Measurements from ENCODE around the gene MS4A7. TPM values are rescaled to one million over a fixed set of nuclear protein-coding genes. Genes with fewer than 3 reads are reported as not detected.
A peak's percentile ranks its signal among the peaks of the same experiment; 100 is the strongest.

The MS4A7 gene, protein sequence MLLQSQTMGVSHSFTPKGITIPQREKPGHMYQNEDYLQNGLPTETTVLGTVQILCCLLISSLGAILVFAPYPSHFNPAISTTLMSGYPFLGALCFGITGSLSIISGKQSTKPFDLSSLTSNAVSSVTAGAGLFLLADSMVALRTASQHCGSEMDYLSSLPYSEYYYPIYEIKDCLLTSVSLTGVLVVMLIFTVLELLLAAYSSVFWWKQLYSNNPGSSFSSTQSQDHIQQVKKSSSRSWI
- total RNA-seq: 1 to 10 TPM; 3.8 to 5.4 (median 5.0) TPM
- polyA plus RNA-seq: 1 to 10 TPM; 1.0 to 1.5 (median 1.1) TPM
- long read RNA-seq, donor 1, partial matches to known transcripts: 0 of 3 reads
- long read RNA-seq, donor 1, other reads (novel, unspliced or antisense): 0 of 3 reads
- long read RNA-seq, donor 2: 0 reads

DNA sequence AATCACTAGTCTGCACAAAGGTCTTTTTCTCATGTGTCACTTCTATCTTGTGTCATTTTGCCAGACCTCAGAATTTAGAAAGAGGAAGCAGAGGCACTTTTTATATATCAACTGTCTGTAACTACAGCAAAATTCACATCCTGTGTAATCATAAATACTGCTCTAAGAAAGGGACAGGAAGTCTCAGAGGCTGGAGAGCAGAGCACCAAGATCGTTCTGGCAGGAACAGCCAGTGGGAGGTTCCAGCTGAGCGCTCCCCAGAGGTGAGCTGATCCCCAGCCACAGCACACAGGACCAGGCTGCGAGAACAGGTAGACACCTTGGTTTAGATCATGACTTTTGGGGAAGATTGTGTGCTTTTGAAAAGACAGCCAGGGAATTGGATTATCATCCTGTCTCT lies at the start of gene MS4A7:
Gene MS4A7, plus strand, starts transcription at position 179 of the 400 bp plus-strand sequence. CDS start 4,610 bp downstream, outside the sequence.
- no peaks in the 10 kb centered on the region for H3K4me1 ChIP-seq
- WGBS, 3 donors: 42 to 44% (median 43%) methylated on average over 3 of the region's 3 CpGs
- intact Hi-C loops (cut with DNase I): no loop called here
- no peaks in the 10 kb centered on the region for H3K27me3 ChIP-seq (ENCODE audit: insufficient read depth in 3 of 3, low read length in 2 of 3)
- no peaks in the 10 kb centered on the region for H3K9me3 ChIP-seq
- H3K27ac ChIP-seq: no peak within 1 kb of the TSS
- TF ChIP-seq, protein P1, sequence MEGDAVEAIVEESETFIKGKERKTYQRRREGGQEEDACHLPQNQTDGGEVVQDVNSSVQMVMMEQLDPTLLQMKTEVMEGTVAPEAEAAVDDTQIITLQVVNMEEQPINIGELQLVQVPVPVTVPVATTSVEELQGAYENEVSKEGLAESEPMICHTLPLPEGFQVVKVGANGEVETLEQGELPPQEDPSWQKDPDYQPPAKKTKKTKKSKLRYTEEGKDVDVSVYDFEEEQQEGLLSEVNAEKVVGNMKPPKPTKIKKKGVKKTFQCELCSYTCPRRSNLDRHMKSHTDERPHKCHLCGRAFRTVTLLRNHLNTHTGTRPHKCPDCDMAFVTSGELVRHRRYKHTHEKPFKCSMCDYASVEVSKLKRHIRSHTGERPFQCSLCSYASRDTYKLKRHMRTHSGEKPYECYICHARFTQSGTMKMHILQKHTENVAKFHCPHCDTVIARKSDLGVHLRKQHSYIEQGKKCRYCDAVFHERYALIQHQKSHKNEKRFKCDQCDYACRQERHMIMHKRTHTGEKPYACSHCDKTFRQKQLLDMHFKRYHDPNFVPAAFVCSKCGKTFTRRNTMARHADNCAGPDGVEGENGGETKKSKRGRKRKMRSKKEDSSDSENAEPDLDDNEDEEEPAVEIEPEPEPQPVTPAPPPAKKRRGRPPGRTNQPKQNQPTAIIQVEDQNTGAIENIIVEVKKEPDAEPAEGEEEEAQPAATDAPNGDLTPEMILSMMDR (IDR thresholded peaks at IDR 0.05): no peak
- peak within 1 kb of the TSS; percentile 7 for H3K4me3 ChIP-seq
- peak; percentile 25 to 58 for DNase-seq
- no peaks in the 10 kb centered on the region for H3K36me3 ChIP-seq (ENCODE audit: insufficient read depth in 1 of 2, low read depth in 1 of 2)
- ATAC-seq: peak in 2 of 4 donors; percentile 19 to 42

DNA sequence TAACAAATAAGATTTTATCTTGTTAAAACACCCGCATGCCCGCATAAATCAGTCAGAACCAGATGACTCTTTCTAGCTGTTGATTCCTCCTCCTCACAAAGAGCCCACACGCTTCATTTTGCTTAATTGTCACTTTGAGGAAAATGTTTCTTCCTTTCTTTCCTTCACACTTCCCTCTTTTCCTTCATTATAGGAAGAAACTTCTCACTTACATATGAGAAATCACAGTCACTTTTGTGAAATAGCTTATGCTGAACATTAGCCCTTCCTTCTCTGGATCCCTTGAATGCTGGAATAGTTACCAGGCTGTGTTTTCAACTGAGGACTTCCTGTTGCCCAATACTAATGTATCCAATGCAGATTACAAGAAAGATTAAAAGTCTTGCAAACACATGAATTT lies 45.5 kb upstream of the MS4A7 start:
- DNase-seq (no peak), ATAC-seq (no peak)
- Histone ChIP-seq H3K27me3 (ENCODE audit: insufficient read depth in 3 of 3, low read length in 2 of 3) (no peaks in the 10 kb centered on the region), H3K4me3 (no peak overlapping the region), H3K27ac (no peak overlapping the region), H3K36me3 (ENCODE audit: insufficient read depth in 1 of 2, low read depth in 1 of 2) (no peaks in the 10 kb centered on the region), H3K4me1 (no peaks in the 10 kb centered on the region), H3K9me3 (no peaks in the 10 kb centered on the region)
- intact Hi-C loops (cut with DNase I): no loop called here
- TF ChIP-seq, protein P1 (IDR thresholded peaks at IDR 0.05): no peak
- 1 to 85% (median 38%) methylated on average over 3 of the region's 3 CpGs for WGBS, 3 donors

GRCh38 chr11:60334005-60334620 lies 44.2 kb upstream of the MS4A7 start:
- no peaks in the 10 kb centered on the region for H3K27me3 ChIP-seq (ENCODE audit: insufficient read depth in 3 of 3, low read length in 2 of 3)
- DNase-seq (no peak), ATAC-seq (no peak)
- H3K4me3 ChIP-seq: no peak overlapping the region
- intact Hi-C loops (cut with DNase I): no loop called here
- TF ChIP-seq, protein P1 (IDR thresholded peaks at IDR 0.05): peak; percentile 40
- no peak overlapping the region for H3K27ac ChIP-seq
- no peaks in the 10 kb centered on the region for H3K36me3 ChIP-seq (ENCODE audit: insufficient read depth in 1 of 2, low read depth in 1 of 2)
- H3K9me3 ChIP-seq: no peaks in the 10 kb centered on the region
- H3K4me1 ChIP-seq: no peaks in the 10 kb centered on the region
- 9 to 26% (median 24%) methylated on average over 2 of the region's 2 CpGs for WGBS, 3 donors

DNA sequence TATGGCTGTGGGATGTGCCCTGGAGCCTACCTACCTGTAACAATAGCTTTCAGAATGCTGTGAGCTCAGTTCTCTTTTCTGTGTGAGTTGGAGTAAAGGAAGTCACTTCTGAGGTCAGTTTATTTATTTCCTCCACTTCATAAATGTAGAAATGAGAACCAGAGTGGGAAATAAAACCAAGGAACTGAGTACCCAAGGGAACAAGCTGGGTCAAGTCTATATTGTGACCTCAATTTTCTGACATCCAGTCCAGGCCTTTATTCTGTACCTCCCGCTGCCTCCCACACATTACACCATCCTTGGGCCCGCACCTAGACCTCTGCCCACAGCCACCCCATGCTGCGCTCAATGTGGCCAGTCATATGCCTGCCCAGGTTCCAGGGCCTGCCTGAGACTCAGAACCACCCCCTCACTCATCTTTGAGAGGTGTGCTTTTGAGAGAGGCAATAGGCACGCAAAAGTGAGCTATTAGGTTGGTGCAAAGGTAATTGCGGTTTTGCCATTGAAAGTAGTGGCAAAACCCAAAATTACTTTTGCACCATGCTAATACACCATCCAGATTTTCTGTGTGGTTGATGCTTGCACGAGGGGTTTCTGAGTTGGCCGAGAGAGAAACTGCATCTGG lies 41.5 kb upstream of the MS4A7 start:
- Histone ChIP-seq H3K27me3 (ENCODE audit: insufficient read depth in 3 of 3, low read length in 2 of 3) (no peaks in the 10 kb centered on the region), H3K4me3 (no peak overlapping the region), H3K4me1 (no peaks in the 10 kb centered on the region), H3K36me3 (ENCODE audit: insufficient read depth in 1 of 2, low read depth in 1 of 2) (no peaks in the 10 kb centered on the region), H3K27ac (no peak overlapping the region), H3K9me3 (no peaks in the 10 kb centered on the region)
- WGBS, 3 donors: 87 to 88% (median 88%) methylated on average over 7 of the region's 7 CpGs
- intact Hi-C loops (cut with DNase I): no loop called here
- no peak for ATAC-seq
- DNase-seq: no peak
- TF ChIP-seq, protein P1 (IDR thresholded peaks at IDR 0.05): no peak
